ENCODE measurements around the gene MAP1LC3B.

The MAP1LC3B gene

DNA sequence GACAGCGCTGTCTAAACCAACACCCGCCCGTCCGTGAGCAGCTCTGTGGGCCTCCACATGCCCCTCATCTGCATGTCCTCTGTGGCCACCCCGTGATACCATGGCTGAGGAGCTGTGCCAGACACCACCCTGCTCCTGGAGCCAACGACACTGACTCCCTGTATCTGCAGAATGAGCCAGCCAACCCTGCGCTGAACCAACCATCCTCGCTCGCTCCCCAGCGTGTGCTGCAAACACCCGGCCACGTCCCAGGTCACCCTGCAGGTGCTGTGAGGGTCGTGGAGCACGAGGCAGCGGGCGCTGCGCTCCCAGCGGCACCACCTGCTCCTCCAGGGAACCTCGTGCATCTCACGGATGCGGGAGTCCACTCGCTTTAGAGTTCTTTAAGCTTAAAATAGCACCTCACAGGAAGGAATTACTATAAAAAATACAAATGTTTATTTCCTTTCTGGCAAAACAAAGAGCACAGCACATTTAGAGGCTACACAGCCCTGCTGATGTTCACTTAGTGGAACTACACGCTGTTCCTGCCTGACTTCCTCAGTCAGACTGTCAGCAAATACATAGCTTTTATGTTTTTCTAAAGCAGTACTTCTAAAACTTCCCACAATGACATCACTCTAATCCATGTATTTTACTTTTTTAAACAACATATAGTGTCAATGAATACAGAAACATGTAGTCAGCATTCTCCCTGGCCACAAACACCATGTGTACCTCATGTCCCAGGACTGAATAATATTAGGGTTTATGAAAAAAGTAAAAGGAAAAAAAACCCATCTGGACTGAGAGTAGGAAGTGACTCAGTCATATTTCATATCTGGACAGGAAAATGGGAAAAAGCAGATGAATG lies 43.5 kb downstream of the MAP1LC3B start:
- DNase-seq, result peak in 1 of 2 donors; percentile 15

DNA sequence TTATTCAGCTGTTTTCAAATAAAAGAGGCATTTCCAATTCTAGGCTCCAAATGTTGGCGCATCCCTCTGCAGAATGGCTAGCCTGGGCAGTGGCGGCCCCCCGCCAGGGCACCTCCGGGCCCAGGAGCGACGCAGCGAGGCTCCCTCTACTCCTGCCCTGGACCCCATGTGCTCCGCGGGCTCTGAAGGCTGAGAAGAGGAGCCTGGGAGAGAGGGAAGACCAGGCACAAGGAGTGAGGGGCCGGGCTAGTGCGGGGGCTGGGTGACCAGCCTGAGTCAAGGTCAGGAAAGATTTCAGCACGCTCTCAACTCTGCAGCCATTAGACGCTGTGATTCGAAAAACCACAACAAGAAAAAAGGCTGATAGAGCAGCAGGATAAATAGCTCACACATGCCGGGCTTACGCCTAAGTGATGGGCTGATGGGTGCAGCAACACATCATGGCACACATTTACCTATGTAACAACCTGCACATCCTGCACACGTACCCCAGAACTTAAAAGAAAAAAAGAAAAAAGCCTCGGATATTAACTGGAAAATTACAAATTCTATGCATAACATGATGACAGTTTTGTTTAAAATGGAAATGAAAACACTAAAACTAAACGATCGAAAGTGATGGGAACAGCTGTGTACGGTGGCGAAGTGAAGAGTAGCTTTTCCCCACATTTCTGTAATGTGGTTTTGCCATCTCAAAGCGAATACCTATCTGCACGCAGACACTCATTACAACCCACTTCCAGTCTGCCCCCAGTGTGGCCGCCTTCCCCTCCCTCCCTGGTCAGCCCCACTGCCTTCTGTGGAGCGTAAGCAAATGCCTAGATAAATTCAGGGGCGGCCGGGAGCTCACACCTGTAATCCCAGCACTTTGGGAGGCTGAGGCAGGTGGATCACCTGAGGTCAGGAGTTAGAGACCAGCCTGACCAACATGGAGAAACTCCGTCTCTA lies 44.4 kb downstream of the MAP1LC3B start:
- DNase-seq, result no peak

DNA sequence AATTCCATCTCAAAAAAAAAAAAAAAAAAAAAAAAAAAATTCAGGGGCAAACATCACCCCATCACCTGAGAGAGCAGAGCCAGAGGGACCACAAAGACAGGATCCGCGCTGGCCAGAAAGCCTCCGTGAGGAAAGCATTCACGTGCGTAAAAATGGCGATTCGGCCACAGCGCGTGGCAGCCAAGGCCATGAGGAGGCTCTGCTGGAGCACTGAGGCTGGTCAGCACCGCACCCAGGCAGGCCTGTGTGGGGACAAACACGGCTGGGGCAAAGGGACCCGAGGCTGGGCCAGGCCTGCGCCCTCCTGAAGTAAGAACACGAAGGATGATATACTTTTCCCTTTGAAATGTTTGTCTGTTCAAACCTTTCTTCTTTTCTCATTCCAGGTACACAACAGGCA lies 45.2 kb downstream of the MAP1LC3B start:
- DNase-seq, result no peak

DNA sequence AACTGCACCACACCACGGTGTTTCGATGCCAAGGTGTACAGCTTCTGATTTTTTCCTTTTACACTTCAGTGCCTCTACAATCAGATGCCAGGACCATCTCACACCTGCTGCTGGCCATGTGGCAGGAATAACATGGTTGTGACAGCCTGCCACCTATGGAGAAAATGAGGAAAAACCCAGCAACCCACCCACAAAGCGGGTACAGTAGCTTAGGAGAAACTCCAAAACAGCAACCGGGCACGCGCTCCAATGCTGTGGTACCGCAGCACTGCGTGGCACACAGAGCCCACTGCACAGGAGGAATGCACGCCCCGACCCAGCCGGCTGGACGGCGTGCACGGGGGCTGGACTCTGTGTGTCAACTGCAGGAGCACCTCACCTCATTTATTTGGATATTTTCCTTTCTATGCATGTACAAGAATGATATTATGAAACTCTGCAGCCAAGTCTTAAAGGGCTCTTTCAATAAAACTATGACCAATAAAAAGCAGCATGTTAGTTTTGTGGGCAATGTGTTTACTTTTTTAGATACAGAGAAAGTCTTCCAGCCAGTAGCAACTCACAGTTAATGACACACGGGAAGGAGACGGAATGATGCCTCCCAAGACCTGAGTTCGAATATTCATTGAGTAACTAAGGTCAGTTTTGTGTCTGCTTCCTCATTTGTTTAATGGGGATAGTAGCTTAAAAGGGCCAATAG lies 45.9 kb downstream of the MAP1LC3B start:
- no peak for DNase-seq

DNA sequence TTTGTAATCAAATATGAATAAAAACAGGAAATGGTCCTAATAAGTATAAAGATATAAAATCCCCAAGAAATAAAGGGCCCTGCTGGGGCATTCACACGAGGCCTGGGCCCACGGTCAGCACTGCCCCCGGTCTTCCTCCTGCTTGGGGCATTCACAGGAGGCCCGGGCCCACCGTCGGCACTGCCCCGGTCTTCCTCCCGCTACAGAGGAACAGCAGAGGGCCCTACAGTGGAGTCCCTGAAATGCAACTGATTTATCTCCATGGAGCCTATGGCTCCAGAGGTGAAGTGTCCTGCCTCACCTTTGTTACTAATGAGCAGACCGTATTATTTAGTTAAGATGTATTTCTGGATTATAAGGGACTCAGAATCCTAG lies 46.5 kb downstream of the MAP1LC3B start:
- DNase-seq, result no peak

DNA sequence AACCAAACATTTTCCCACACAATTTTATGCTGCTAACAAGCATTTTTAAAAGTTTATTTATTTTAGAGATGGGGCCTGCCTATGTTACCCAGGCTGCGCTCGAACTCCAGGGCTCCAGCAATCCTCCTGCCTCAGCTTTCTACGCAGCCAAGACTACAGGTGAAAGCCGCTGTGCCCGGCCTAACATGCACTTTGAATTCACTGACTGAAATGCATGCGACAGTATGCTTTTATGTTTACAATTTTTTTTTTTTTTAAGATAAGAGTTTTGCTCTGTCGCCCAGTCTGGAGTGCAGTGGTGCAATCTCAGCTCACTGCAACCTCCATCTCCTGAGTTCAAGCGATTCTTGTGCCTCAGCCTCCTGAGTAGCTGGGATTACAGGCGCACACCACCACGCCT lies 47.8 kb downstream of the MAP1LC3B start:
- DNase-seq, result no peak

DNA sequence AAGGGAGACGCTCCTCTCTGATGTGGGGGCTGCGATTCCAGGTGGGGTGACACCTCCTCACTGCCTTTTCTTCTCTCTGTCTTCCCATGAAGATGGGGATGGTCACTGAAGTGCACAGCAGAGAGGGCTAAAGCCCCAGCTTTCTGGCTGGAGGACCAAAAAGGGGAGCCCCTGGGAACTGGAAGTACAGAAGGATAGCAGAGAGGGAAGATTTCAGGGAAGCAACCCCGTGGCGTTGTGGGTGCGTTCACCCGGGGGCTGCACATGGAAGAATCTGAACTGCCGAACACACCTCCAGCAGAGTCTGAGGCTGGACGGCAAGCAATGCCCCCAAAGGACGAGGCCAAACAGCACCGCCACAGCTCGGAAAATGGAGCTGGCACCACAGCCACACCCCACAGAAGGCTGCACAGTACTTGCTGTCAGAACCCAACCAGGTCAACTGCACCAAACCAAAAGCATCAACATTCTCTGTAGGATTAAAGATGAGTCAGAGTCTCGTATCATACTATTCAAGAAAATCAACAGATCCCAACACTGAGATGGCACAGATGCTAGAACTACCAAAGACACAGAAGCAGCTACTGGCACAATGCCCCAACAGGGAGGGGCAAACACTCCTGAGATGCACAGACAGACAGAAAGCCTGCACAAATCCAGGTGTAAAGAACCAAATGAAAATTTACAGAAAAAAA lies 49.9 kb downstream of the MAP1LC3B start:
- DNase-seq, result no peak

DNA sequence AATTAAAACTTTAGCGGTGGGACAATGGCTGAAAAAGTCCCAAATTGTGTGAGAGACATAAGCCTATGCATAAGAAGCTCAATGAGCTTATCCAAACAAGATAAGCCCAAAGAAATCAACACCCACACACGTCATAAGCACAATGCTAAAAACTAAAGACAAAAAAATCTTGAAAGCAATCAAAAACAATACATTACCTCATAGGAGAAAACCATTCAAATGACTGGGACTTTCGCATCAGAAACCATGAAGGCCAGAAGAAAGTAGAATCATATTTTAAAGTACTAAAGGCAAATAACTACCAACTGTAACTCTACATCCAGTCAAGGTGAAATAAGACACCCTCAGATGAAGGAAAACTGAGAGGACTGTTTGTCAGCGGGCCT lies 50.4 kb downstream of the MAP1LC3B start:
- DNase-seq, result no peak

DNA sequence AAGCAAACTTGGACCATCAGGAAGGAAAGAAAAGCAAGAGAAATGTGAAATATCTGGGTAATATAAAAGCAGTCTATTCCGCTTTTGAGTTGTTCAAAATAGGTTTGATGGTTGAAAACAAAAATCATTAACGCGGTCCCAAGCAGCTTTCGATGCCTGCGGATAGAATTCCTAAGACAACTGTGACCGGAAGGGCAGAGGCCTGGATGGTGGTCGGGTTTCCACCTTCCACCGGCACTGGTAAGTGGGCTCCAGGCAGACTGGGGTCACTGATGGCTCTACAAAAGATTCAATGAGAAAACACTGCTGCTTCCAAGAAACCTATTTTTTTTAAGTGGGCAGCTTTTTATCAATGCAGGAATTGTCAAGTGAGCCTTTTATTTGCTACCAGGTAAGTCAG lies 50.9 kb downstream of the MAP1LC3B start:
- no peak for DNase-seq

DNA sequence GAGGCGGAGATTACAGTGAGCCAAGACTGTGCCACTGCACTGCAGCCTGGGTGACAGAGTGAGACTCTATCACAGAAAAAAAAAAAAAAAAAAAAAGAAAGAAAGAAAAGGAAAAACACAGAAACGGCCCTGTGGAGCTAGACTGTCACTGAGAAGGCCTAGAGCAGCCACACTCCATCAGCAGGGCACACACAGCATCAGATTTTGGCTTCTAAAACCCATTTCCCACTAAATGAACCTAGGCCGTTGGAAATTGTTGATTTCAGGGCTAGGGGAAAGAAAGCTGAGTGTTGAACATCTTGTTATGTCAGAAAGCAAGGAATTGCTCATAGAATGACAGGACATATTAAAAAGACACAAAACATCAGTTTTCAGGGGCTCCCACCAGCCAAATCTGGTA lies 51.8 kb downstream of the MAP1LC3B start:
- DNase-seq, result no peak

DNA sequence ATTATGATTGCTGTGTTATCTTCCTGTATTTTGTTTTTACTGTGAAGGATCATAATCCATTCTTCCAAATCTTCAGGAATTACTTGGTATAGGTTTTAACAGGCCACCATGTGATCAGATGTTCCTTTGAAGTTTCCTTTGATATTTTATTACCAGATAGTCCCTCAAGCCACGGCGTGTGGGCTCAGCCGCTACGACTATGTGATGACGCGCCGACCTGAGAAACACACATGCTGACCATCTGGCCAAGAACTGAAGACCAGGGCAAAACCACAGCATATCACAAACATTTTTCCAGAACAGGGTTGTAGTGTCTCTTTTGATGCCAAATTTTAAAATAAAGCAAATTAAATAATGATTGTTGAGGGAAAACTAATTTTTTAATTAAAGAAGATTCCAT lies 53.4 kb downstream of the MAP1LC3B start:
- DNase-seq, result no peak

DNA sequence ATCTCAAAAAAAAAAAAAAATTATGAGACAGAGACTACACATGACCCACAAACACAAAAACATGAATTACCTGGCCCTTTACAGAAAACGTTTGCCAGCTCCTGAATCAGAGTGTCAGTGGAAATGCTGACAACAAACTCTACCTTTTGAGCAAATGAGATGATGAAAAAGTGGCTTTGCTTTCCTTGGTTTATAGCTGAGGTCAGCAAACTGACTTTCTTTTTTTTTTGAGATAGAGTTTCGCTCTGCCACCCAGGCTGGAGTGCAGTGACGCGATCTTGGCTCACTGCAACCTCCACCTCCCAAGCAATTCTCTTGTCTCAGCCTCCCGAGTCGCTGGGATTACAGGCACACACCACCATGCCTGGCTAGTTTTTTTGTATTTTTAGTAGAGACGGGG lies 54.3 kb downstream of the MAP1LC3B start:
- no peak for DNase-seq

DNA sequence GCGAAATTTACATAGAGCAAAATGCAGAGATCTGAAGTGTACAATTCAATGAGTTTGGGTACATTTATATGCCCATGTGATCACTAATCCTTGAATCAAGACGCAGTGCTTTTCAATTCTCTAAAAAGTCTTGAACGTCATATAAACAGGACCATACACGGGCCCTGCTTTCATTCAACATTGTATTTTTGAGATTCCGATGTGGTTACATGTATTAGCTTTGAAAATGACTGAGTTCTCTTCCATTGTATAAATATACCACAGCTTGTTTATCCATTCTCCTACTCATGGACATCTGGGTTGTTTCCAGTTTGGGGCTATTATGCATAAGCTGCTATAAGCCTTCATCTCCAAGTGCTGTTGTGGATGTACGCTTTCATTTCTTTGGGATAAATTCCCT lies 55.2 kb downstream of the MAP1LC3B start:
- DNase-seq, result no peak

DNA sequence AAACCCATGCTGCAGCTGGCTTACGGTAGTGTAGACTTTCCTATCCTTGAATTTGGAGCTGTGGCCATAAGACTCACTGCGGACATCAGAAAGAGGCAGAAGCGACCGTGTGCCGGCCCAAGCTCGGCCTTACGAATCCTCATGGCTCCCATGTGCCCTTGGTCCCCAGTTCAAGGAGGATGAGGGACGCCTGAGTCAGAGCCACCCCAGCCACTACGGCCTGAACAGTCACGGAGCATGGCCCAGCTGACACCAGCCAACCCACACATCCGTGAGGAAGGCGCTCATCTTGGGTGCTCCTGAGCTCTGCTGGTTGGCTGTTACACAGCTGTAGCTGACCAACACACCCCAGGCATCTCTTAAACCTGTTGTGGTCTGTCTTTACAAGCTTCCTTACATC lies 56.7 kb downstream of the MAP1LC3B start:
- no peak for DNase-seq

DNA sequence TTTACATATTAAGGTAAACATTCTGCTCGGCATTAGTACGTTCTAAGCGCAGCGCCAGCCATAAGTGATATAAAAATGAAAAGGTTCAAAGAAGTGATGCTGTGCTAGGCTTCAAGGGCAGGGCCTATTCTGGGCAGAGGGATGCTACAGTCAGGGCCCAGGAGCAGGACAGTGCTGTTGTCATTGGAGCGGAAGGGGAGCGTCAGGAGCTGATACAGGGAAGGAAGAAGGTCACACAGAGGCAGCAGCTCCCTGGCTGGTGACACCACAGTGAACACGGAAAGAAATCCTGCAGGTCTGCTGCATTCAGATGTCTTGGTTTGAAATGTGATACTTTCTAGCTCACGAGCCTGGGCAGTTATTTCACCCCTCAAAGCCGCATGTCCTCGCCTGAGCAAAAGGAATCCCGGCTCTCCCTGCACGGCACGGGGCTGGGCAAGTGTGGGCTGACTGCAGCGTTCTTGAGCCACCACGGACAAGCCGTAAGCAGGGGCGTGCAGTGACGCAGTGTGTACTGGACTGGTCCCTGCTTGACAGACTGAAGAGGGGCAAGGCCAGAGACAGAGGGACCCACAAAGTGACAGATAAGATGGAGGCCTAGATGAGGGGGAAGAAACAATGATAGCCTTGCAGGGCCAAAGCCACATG lies 59.6 kb downstream of the MAP1LC3B start:
- no peak for DNase-seq

DNA sequence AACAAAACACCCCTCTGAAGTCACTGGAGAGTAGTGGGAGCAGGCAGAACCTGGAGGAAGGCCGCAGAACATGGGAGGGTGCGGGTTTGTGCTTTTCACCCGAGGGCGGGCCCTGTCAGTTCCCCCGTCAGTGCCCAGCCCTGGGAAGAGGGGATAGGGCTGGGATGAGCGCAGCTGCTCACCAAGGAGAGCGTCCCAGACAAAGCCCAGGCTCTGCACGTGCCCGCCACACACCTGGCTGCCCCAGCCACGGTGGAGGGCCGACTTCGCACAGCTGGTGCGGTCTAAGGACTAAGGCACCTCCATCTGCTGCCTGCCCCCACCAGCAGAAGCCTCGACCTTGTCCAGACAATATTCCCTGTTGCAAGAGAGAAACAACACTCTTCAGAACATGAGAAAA lies 61.2 kb downstream of the MAP1LC3B start:
- DNase-seq, result no peak

Measured in bone marrow (tissue), 2 donors.